Liver (tissue), 9 donors: ENCODE measurements around the gene ERGIC2. TPM values are rescaled to one million over a fixed set of nuclear protein-coding genes. Genes with fewer than 3 reads are reported as not detected.

ENCODE experiments used
- DNase-seq: peaks from one replicate; pipeline ENCODE4 v3.0.0-alpha.2; 2017; ENCODE audit warnings: low spot score
- H3K27ac ChIP-seq, 2 donors: one replicate each; pipeline ENCODE4 v1.7.0; 2013; ENCODE audit warnings: inconsistent platforms in 2 of 2, low read length in 2 of 2, control low read depth in 1 of 2, low read depth in 1 of 2, mild to moderate bottlenecking in 1 of 2
- H3K27me3 ChIP-seq, 4 donors: one replicate each; pipeline versions ENCODE4 v1.6.1 to v1.7.0; 2013; ENCODE audit warnings: low read length in 3 of 4, inconsistent platforms in 1 of 4, mild to moderate bottlenecking in 1 of 4, moderate library complexity in 1 of 4; ENCODE audit not compliant: control insufficient read depth in 4 of 4, insufficient read depth in 4 of 4
- H3K36me3 ChIP-seq, 4 donors: one replicate each; pipeline versions ENCODE4 v1.6.1 to v1.7.0; 2013; ENCODE audit warnings: low read length in 3 of 4, mild to moderate bottlenecking in 3 of 4, low read depth in 1 of 4, moderate library complexity in 1 of 4; ENCODE audit not compliant: control insufficient read depth in 4 of 4, insufficient read depth in 3 of 4
- H3K4me1 ChIP-seq, 4 donors: one replicate each; pipeline versions ENCODE4 v1.6.1 to v1.7.0; 2013; ENCODE audit warnings: low read length in 3 of 4, mild to moderate bottlenecking in 3 of 4, moderate library complexity in 1 of 4; ENCODE audit not compliant: control insufficient read depth in 4 of 4, insufficient read depth in 4 of 4
- H3K4me3 ChIP-seq, 3 donors: one replicate each; pipeline versions ENCODE4 v1.6.1 to v1.7.0; 2013; ENCODE audit warnings: low read length in 3 of 3, control low read depth in 1 of 3, low read depth in 1 of 3, mild to moderate bottlenecking in 1 of 3
- H3K9ac ChIP-seq, 2 donors: one replicate each; pipeline ENCODE4 v1.7.0; 2013; ENCODE audit warnings: low read length in 2 of 2, mild to moderate bottlenecking in 2 of 2, moderate library complexity in 2 of 2, control low read depth in 1 of 2, low read depth in 1 of 2
- H3K9me3 ChIP-seq, 4 donors: one replicate each; pipeline versions ENCODE4 v1.6.1 to v1.7.0; 2013; ENCODE audit warnings: low read length in 3 of 4; ENCODE audit not compliant: control insufficient read depth in 4 of 4
- EGR1 ChIP-seq, 2 donors: IDR thresholded peaks; 2 replicates each; pipeline ENCODE4 v1.6.1; 2016 to 2018; ENCODE audit warnings: antibody characterized with exemption in 2 of 2, low read depth in 2 of 2
- FOXA1 ChIP-seq: IDR thresholded peaks from 2 replicates; pipeline ENCODE4 v1.6.1; 2016; ENCODE audit warnings: antibody characterized with exemption
- FOXA2 ChIP-seq: IDR thresholded peaks from 2 replicates; pipeline ENCODE4 v1.6.1; 2016; ENCODE audit warnings: antibody characterized with exemption
- GABPA ChIP-seq, 2 donors: IDR thresholded peaks in 1 of 2; conservative IDR thresholded peaks in 1 of 2; 2 replicates each; pipeline ENCODE4 v1.6.1; 2016; ENCODE audit warnings: antibody characterized with exemption in 2 of 2, mild to moderate bottlenecking in 1 of 2, moderate library complexity in 1 of 2
- HNF4A ChIP-seq, 2 donors: conservative IDR thresholded peaks; 2 replicates each; pipeline ENCODE4 v1.6.1; 2016; ENCODE audit warnings: antibody characterized with exemption in 2 of 2, mild to moderate bottlenecking in 2 of 2
- HNF4G ChIP-seq: IDR thresholded peaks from 2 replicates; pipeline ENCODE4 v1.6.1; 2016; ENCODE audit warnings: antibody characterized with exemption
- JUND ChIP-seq, 2 donors: IDR thresholded peaks; 2 replicates each; pipeline ENCODE4 v1.6.1; 2016; ENCODE audit warnings: antibody characterized with exemption in 2 of 2
- NR2F2 ChIP-seq: IDR thresholded peaks from 2 replicates; pipeline ENCODE4 v1.6.1; 2016; ENCODE audit warnings: antibody characterized with exemption
- RAD21 ChIP-seq, 2 donors: IDR thresholded peaks; 2 replicates each; pipeline ENCODE4 v1.6.1; 2016; ENCODE audit warnings: antibody characterized with exemption in 2 of 2, mild to moderate bottlenecking in 2 of 2
- RXRA ChIP-seq, 2 donors: IDR thresholded peaks; 2 replicates each; pipeline ENCODE4 v1.6.1; 2017 to 2018; ENCODE audit warnings: antibody characterized with exemption in 2 of 2, mild to moderate bottlenecking in 1 of 2
- SP1 ChIP-seq: IDR thresholded peaks from 2 replicates; pipeline ENCODE4 v1.6.1; 2018; ENCODE audit warnings: antibody characterized with exemption, mild to moderate bottlenecking
- TAF1 ChIP-seq: conservative IDR thresholded peaks from 2 replicates; pipeline ENCODE4 v1.6.1; 2016; ENCODE audit warnings: antibody characterized with exemption, mild to moderate bottlenecking
- YY1 ChIP-seq: IDR thresholded peaks from 2 replicates; pipeline ENCODE4 v1.6.1; 2016; ENCODE audit warnings: antibody characterized with exemption, mild to moderate bottlenecking
- WGBS: extraction: QIAGEN DNeasy Blood & Tissue Kit; methylation state at CpG from one replicate; pipeline ENCODE4 v1.1.7; 2013; 5-methylcytosine and 5-hydroxymethylcytosine counted together
- polyA plus RNA-seq, 2 donors: library from polyadenylated mRNA; stranded (reverse) in 1 of 2; unstranded in 1 of 2; fragments of 200-250 nt in 1 of 2; fragments of >200 nt in 1 of 2; fragmentation: Nextera tagmentation in 1 of 2; extraction: Ambion mirVana in 1 of 2; gene quantifications; one replicate each; pipeline versions ENCODE4 v1.2.1 to v1.2.3, GENCODE V29; 2013 to 2015
- total RNA-seq, 2 donors: library from RNA; depleted of rRNA; stranded (reverse); fragments of >200 nt; gene quantifications; one replicate each; pipeline ENCODE4 v1.2.3, GENCODE V29; 2014
- TF ChIP-seq, protein P1 (sequence below): IDR thresholded peaks from 2 replicates; pipeline ENCODE4 v1.6.1; 2016; ENCODE audit warnings: antibody characterized with exemption
- TF ChIP-seq, protein P2 (sequence below): IDR thresholded peaks from 2 replicates; pipeline ENCODE4 v1.6.1; 2016; ENCODE audit warnings: antibody characterized with exemption, mild to moderate bottlenecking
- TF ChIP-seq, protein P3 (sequence below): fragments of 150-350 bp; IDR thresholded peaks from 2 replicates; pipeline ENCODE4 v1.5.1; 2017; ENCODE audit warnings: improper control_type of control experiment, low read depth, low read length; ENCODE audit not compliant: missing input control
- TF ChIP-seq, protein P4 (sequence below): IDR thresholded peaks from 2 replicates; pipeline ENCODE4 v1.6.1; 2016; ENCODE audit warnings: antibody characterized with exemption
- TF ChIP-seq, protein P5 (sequence below): IDR thresholded peaks from 2 replicates; pipeline ENCODE4 v1.6.1; 2016; ENCODE audit warnings: antibody characterized with exemption
- donor health status: healthy.
- donor health status: healthy.
- donor health status: healthy.
- donor health status: healthy.
- donor health status: healthy.

Gene ERGIC2
- total and polyA plus RNA-seq, 4 donors = 33.8 to 56.2 (median 40.8) TPM

DNA sequence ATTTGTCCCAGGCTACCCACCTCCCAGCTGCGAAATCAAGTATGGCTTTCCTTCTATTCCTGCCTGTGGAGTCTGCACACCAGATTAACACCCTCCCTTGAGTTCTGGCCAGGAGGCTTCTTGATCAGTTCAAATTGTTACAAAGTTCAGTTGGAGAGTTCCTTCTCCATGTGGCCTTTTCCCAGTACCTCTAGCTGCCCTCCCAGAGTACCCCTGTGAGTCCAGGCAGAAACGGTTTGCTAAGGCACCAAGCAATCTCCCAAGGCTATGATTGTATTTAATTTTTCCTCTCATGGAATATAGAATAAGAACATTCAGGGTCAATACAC is 49.7 kb upstream of the ERGIC2 start:
- H3K4me1 ChIP-seq = peaks cover 0 to 2% (median 0%) of the 10 kb centered on the region in 4 donors
- H3K27me3 ChIP-seq = no peaks in the 10 kb centered on the region
- no peak for DNase-seq
- TF ChIP-seq, protein P1, sequence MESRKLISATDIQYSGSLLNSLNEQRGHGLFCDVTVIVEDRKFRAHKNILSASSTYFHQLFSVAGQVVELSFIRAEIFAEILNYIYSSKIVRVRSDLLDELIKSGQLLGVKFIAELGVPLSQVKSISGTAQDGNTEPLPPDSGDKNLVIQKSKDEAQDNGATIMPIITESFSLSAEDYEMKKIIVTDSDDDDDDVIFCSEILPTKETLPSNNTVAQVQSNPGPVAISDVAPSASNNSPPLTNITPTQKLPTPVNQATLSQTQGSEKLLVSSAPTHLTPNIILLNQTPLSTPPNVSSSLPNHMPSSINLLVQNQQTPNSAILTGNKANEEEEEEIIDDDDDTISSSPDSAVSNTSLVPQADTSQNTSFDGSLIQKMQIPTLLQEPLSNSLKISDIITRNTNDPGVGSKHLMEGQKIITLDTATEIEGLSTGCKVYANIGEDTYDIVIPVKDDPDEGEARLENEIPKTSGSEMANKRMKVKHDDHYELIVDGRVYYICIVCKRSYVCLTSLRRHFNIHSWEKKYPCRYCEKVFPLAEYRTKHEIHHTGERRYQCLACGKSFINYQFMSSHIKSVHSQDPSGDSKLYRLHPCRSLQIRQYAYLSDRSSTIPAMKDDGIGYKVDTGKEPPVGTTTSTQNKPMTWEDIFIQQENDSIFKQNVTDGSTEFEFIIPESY = no peak
- TF ChIP-seq RAD21 (IDR thresholded peaks at IDR 0.05) = no peak
- 69% methylated on average over 2 of the region's 2 CpGs for WGBS
- H3K36me3 ChIP-seq = no peaks in the 10 kb centered on the region
- H3K9ac ChIP-seq = no peak overlapping the region
- H3K4me3 ChIP-seq = no peak overlapping the region
- no peaks in the 10 kb centered on the region for H3K9me3 ChIP-seq
- H3K27ac ChIP-seq = no peak overlapping the region

DNA sequence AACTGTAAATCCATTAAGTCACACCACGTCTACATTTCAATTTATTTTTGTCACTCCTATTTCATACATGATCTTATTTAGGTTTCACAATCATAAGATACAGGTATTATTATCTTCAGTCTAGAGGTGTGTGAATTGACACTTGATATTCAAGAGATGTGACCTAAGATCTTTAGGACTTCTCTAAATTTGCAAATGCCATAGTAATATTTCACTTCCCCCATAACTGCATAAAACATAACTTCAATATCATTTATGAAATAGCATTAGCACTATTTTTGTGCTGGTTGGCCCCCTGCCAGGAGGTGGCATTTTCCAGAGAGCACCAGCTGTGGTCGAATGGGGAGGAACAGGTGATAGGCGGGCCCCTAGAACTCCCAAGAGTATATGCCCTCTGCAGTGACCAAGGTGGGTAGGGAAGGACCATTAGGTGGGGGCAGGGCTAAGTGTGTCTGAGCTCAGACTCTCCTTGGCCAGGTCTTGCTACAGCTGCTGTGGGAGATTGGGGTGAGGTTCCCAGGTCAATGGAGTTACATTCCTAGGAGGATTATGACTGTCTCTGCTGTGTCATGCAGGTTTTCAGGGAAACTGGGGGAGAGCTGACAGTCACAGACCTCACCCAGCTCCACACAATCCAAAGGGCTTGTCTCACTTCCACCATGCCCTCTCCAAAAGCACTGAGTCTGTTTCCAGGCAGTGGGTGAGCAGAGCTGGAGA is 49.2 kb upstream of the ERGIC2 start:
- WGBS = 81% methylated on average over 3 of the region's 3 CpGs
- H3K9me3 ChIP-seq = no peaks in the 10 kb centered on the region
- H3K27ac ChIP-seq = no peak overlapping the region
- no peaks in the 10 kb centered on the region for H3K27me3 ChIP-seq
- no peak overlapping the region for H3K9ac ChIP-seq
- TF ChIP-seq RAD21 (IDR thresholded peaks at IDR 0.05) (no peak), GABPA (IDR thresholded peaks at IDR 0.05 in 1 of 2, conservative IDR thresholded peaks at IDR 0.05 in 1 of 2) (no peak), YY1 (no peak)
- H3K4me1 ChIP-seq = peaks cover 0 to 2% (median 0%) of the 10 kb centered on the region in 4 donors
- no peak for DNase-seq
- no peak overlapping the region for H3K4me3 ChIP-seq
- H3K36me3 ChIP-seq = no peaks in the 10 kb centered on the region

DNA sequence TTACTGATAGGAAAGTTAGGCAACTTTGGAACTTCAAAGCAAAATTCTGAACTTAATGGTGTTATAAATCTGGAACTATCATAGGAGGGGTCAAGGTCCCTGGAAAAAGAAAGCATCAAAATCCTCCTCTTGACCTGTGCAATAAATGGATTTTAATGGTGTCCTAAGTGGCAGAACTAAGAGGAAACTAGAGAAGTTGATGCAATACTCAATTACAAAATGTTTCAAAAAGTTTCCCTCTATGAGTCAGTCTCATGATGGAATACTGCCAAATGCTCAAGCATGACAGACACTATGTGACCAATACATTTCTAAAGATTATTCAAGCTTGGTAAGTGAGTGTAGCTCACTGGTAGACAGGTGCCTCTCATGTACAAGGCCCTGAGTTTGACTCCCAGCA is 47.7 kb upstream of the ERGIC2 start:
- DNase-seq = no peak
- H3K9ac ChIP-seq = no peak overlapping the region
- no peak overlapping the region for H3K27ac ChIP-seq
- no peaks in the 10 kb centered on the region for H3K27me3 ChIP-seq
- TF ChIP-seq YY1 (peak; percentile 88), RAD21 (IDR thresholded peaks at IDR 0.05) (peak in 1 of 2 donors; percentile 18), FOXA2 (no peak), HNF4A (conservative IDR thresholded peaks at IDR 0.05) (peak; percentile 51 to 80), JUND (IDR thresholded peaks at IDR 0.05) (peak; percentile 90 to 93), NR2F2 (no peak), GABPA (IDR thresholded peaks at IDR 0.05 in 1 of 2, conservative IDR thresholded peaks at IDR 0.05 in 1 of 2) (peak in 1 of 2 donors; percentile 23), EGR1 (IDR thresholded peaks at IDR 0.05; ENCODE audit: low read depth in 2 of 2) (no peak), SP1 (peak; percentile 55), FOXA1 (no peak), RXRA (IDR thresholded peaks at IDR 0.05) (peak in 1 of 2 donors; percentile 47), TAF1 (no peak), HNF4G (peak; percentile 46)
- TF ChIP-seq, protein P2, sequence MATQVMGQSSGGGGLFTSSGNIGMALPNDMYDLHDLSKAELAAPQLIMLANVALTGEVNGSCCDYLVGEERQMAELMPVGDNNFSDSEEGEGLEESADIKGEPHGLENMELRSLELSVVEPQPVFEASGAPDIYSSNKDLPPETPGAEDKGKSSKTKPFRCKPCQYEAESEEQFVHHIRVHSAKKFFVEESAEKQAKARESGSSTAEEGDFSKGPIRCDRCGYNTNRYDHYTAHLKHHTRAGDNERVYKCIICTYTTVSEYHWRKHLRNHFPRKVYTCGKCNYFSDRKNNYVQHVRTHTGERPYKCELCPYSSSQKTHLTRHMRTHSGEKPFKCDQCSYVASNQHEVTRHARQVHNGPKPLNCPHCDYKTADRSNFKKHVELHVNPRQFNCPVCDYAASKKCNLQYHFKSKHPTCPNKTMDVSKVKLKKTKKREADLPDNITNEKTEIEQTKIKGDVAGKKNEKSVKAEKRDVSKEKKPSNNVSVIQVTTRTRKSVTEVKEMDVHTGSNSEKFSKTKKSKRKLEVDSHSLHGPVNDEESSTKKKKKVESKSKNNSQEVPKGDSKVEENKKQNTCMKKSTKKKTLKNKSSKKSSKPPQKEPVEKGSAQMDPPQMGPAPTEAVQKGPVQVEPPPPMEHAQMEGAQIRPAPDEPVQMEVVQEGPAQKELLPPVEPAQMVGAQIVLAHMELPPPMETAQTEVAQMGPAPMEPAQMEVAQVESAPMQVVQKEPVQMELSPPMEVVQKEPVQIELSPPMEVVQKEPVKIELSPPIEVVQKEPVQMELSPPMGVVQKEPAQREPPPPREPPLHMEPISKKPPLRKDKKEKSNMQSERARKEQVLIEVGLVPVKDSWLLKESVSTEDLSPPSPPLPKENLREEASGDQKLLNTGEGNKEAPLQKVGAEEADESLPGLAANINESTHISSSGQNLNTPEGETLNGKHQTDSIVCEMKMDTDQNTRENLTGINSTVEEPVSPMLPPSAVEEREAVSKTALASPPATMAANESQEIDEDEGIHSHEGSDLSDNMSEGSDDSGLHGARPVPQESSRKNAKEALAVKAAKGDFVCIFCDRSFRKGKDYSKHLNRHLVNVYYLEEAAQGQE = no peak
- TF ChIP-seq, protein P1 = peak; percentile 74
- TF ChIP-seq, protein P3, sequence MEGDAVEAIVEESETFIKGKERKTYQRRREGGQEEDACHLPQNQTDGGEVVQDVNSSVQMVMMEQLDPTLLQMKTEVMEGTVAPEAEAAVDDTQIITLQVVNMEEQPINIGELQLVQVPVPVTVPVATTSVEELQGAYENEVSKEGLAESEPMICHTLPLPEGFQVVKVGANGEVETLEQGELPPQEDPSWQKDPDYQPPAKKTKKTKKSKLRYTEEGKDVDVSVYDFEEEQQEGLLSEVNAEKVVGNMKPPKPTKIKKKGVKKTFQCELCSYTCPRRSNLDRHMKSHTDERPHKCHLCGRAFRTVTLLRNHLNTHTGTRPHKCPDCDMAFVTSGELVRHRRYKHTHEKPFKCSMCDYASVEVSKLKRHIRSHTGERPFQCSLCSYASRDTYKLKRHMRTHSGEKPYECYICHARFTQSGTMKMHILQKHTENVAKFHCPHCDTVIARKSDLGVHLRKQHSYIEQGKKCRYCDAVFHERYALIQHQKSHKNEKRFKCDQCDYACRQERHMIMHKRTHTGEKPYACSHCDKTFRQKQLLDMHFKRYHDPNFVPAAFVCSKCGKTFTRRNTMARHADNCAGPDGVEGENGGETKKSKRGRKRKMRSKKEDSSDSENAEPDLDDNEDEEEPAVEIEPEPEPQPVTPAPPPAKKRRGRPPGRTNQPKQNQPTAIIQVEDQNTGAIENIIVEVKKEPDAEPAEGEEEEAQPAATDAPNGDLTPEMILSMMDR = no peak
- TF ChIP-seq, protein P4, sequence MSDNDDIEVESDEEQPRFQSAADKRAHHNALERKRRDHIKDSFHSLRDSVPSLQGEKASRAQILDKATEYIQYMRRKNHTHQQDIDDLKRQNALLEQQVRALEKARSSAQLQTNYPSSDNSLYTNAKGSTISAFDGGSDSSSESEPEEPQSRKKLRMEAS = no peak
- TF ChIP-seq, protein P5, sequence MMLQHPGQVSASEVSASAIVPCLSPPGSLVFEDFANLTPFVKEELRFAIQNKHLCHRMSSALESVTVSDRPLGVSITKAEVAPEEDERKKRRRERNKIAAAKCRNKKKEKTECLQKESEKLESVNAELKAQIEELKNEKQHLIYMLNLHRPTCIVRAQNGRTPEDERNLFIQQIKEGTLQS = peak; percentile 87
- peaks cover 0 to 2% (median 0%) of the 10 kb centered on the region in 4 donors for H3K4me1 ChIP-seq
- H3K4me3 ChIP-seq = no peak overlapping the region
- H3K9me3 ChIP-seq = no peaks in the 10 kb centered on the region
- H3K36me3 ChIP-seq = no peaks in the 10 kb centered on the region
